Lower leg skin (tissue), 4 donors: Measurements from ENCODE around the gene SPAST. TPM values are rescaled to one million over a fixed set of nuclear protein-coding genes. Genes with fewer than 3 reads are reported as not detected.

Experiments
- DNase-seq, 2 donors: peaks; one replicate each; pipeline ENCODE4 v3.0.0-alpha.2; 2019; ENCODE audit warnings: low spot score in 2 of 2
- H3K4me3 ChIP-seq: fragments of 200-600 bp; sonication (generic); 2 replicates; pipeline ENCODE4 v1.5.1; 2017; ENCODE audit warnings: mild to moderate bottlenecking, low read depth; ENCODE audit not compliant: poor library complexity, severe bottlenecking
- POLR2A ChIP-seq, 2 donors: fragments of 450-650 bp; IDR thresholded peaks; one replicate each; pipeline ENCODE4 v1.6.1; 2016 to 2017; ENCODE audit warnings: antibody characterized with exemption in 2 of 2, mild to moderate bottlenecking in 1 of 2, moderate library complexity in 1 of 2
- WGBS, 2 donors: methylation state at CpG; one replicate each; pipeline ENCODE4 v1.1.5; 2018; 5-methylcytosine and 5-hydroxymethylcytosine counted together
- intact Hi-C: fragments of 100-400 bp; cut with DNase I; formaldehyde crosslinking; loops from one replicate; pipeline ENCODE4 v1.15.0; 2023; ENCODE audit warnings: low total_unique reads
- total RNA-seq, 4 donors: library from RNA; depleted of rRNA; stranded (reverse); fragments of >200 nt; gene quantifications; one replicate each; pipeline ENCODE4 v1.1.0, GENCODE V29; 2016
- TF ChIP-seq, protein P1 (sequence below), 3 donors: fragments of 450-650 bp; IDR thresholded peaks; one replicate each; pipeline ENCODE4 v1.5.1; 2016; ENCODE audit warnings: antibody characterized with exemption in 3 of 3, mild to moderate bottlenecking in 3 of 3, moderate library complexity in 2 of 3

The SPAST gene
- total RNA-seq, 4 donors from 2014 or later, result 19.0 to 26.6 (median 23.1) TPM

DNA sequence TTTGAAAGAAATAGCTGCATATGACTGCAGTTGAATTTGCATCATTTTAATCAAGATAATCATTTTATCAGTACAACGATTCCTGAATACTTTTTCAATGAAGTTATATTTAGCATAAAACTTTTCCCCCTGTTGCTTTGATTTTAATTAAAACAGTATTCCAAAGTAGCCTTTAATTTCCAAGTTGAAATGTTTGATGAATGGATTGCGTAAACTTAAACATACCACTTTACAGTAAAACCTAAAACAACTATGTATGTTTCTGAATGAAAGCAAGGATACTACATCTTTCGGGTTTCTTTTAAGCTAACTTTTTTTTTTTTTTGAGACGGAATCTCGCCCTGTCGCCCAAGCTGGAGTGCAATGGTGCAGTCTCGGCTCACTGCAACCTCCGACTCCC, 1.4 kb downstream of the SPAST start:
- intact Hi-C loops, result no loop called here
- no peak overlapping the region for H3K4me3 ChIP-seq
- no peak for DNase-seq
- WGBS, 2 donors, result 76 to 77% methylated on average over 8 of the region's 8 CpGs
- TF ChIP-seq, protein P1, sequence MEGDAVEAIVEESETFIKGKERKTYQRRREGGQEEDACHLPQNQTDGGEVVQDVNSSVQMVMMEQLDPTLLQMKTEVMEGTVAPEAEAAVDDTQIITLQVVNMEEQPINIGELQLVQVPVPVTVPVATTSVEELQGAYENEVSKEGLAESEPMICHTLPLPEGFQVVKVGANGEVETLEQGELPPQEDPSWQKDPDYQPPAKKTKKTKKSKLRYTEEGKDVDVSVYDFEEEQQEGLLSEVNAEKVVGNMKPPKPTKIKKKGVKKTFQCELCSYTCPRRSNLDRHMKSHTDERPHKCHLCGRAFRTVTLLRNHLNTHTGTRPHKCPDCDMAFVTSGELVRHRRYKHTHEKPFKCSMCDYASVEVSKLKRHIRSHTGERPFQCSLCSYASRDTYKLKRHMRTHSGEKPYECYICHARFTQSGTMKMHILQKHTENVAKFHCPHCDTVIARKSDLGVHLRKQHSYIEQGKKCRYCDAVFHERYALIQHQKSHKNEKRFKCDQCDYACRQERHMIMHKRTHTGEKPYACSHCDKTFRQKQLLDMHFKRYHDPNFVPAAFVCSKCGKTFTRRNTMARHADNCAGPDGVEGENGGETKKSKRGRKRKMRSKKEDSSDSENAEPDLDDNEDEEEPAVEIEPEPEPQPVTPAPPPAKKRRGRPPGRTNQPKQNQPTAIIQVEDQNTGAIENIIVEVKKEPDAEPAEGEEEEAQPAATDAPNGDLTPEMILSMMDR (IDR thresholded peaks at IDR 0.05), result no peak

DNA sequence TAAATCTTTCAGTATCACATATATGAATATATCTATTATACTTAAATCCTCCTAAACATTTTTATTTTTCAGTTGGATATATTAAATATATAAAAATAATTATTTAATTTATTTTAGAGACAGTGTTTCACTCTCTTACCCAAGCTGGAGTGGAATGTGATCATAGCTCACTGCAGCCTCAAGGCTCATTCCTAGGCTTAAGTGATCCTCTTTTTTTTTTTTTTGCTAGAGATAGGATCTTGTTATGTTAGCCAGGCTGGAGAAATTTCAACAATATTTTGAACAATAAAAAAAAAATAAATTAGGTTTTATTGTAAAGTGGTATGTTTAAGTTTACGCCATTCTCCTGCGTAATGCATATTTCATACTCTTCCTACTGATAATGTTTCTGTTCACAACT, 4.2 kb downstream of the SPAST start:
- no peak for DNase-seq
- intact Hi-C loops, result no loop called here
- no peak for TF ChIP-seq POLR2A (IDR thresholded peaks at IDR 0.05)
- TF ChIP-seq, protein P1 (IDR thresholded peaks at IDR 0.05), result no peak
- H3K4me3 ChIP-seq, result no peak overlapping the region
- WGBS, 2 donors, result 99 to 100% methylated on average over 2 of the region's 2 CpGs

- H3K4me3 ChIP-seq, result no peak overlapping the region
- TF ChIP-seq, protein P1 (IDR thresholded peaks at IDR 0.05), result no peak
- TF ChIP-seq POLR2A (IDR thresholded peaks at IDR 0.05), result no peak
- 92 to 100% methylated on average over 2 of the region's 2 CpGs for WGBS, 2 donors
- intact Hi-C loops, result no loop called here
- no peak for DNase-seq
Observed at GRCh38 chr2:32074134-32074506, 10.8 kb downstream of the SPAST start.

GRCh38 chr2:32095671-32096070, 32.3 kb downstream of the SPAST start:
- no peak overlapping the region for H3K4me3 ChIP-seq
- TF ChIP-seq POLR2A (IDR thresholded peaks at IDR 0.05), result no peak
- TF ChIP-seq, protein P1 (IDR thresholded peaks at IDR 0.05), result no peak
- 85 to 91% methylated on average over 3 of the region's 3 CpGs for WGBS, 2 donors
- DNase-seq, result no peak
- intact Hi-C loops, result no loop called here

DNA sequence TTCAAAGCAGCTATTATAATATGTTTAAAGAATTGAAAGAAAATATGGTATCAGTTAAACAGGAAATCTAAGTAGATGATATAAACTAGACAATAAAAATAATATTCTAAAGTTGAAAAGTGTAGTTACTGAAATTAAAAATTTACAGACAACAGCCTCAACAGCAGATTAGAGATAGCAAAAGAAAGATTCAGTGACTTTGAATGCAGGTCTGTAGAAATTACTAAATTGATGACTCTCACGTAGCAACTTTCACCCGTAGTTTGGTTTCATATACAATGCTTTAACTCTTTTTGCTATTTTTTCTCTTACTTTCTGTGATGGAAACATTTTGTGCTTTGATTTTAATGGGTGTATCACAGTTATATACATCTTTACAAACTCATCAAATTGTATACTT, 44.8 kb downstream of the SPAST start:
- no peak overlapping the region for H3K4me3 ChIP-seq
- no peak for TF ChIP-seq POLR2A (IDR thresholded peaks at IDR 0.05)
- TF ChIP-seq, protein P1 (IDR thresholded peaks at IDR 0.05), result no peak
- no peak for DNase-seq
- intact Hi-C loops, result no loop called here
- WGBS, 2 donors, result 94 to 96% methylated on average over 2 of the region's 2 CpGs

- no peak for TF ChIP-seq POLR2A (IDR thresholded peaks at IDR 0.05)
- TF ChIP-seq, protein P1 (IDR thresholded peaks at IDR 0.05), result no peak
- intact Hi-C loops, result no loop called here
- 91 to 92% methylated on average over 3 of the region's 3 CpGs for WGBS, 2 donors
- DNase-seq, result no peak
- H3K4me3 ChIP-seq, result no peak overlapping the region
Observed at GRCh38 chr2:32118055-32118454, 54.7 kb downstream of the SPAST start.
